Nephron progenitor cell (in vitro differentiated cells): Measurements from ENCODE around the gene MYDGF.

Experiments
- DNase-seq: peaks from one replicate; pipeline ENCODE4 v3.0.0; 2021
- H3K27ac Mint-ChIP-seq: 2 replicates; pipeline ENCODE4 v1.8.0; 2021; ENCODE audit warnings: mild to moderate bottlenecking, moderate library complexity, mixed read lengths
- H3K27me3 Mint-ChIP-seq: 2 replicates; pipeline ENCODE4 v1.8.0; 2021; ENCODE audit warnings: mild to moderate bottlenecking, low read depth, mixed read lengths; ENCODE audit not compliant: poor library complexity
- H3K36me3 Mint-ChIP-seq: 2 replicates; pipeline ENCODE4 v1.8.0; 2021; ENCODE audit warnings: low read depth, mixed read lengths
- H3K4me1 Mint-ChIP-seq: 2 replicates; pipeline ENCODE4 v1.8.0; 2021; ENCODE audit warnings: mixed read lengths
- H3K4me3 Mint-ChIP-seq: 2 replicates; pipeline ENCODE4 v1.8.0; 2021; ENCODE audit warnings: mild to moderate bottlenecking, moderate library complexity, mixed read lengths
- H3K9me3 Mint-ChIP-seq: 2 replicates; pipeline ENCODE4 v1.8.0; 2021; ENCODE audit warnings: mild to moderate bottlenecking, moderate library complexity, mixed read lengths
- TF ChIP-seq, protein P1 (sequence below): fragments of 200-600 bp; sonication (generic); IDR thresholded peaks from 2 replicates; pipeline ENCODE4 v1.5.0; 2021; ENCODE audit warnings: antibody characterized with exemption

The MYDGF gene

DNA sequence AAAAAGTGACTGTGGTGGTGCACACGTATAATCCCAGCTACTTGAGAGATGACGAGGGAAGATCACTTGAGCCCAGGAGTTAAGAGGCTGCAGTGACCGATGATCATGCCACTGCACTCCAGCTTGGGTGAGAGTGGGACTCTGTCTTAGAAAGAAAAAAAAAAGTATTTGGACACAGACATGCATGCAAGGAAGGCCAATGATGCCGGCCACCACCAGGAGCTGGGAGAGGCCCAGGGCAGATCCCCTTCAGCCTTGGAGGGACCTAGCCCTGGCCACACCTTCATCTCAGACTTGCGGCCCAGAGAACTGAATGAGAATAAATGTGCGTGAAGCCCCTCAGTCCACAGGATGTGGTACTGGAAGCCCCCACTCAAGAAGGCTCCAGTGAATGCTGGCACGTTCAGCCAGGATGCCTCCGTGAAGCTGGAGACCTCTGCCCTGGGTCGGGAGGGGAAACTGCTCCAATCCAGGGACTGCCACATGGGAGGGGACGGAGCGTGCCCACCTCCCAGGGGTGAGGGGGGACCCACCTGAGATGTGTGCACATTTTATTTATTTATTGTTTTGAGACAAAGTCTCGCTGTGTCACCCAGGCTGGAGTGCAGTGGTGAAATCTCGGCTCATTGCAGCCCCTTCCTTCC is 16.2 kb downstream of the MYDGF start:
- Mint-ChIP-seq H3K27ac (no peak overlapping the region), H3K27me3 (peaks cover 3% of the 10 kb centered on the region), H3K4me1 (peaks cover 5% of the 10 kb centered on the region), H3K9me3 (no peaks in the 10 kb centered on the region), H3K4me3 (no peak overlapping the region), H3K36me3 (peaks cover 18% of the 10 kb centered on the region)
- no peak for DNase-seq
- TF ChIP-seq, protein P1, sequence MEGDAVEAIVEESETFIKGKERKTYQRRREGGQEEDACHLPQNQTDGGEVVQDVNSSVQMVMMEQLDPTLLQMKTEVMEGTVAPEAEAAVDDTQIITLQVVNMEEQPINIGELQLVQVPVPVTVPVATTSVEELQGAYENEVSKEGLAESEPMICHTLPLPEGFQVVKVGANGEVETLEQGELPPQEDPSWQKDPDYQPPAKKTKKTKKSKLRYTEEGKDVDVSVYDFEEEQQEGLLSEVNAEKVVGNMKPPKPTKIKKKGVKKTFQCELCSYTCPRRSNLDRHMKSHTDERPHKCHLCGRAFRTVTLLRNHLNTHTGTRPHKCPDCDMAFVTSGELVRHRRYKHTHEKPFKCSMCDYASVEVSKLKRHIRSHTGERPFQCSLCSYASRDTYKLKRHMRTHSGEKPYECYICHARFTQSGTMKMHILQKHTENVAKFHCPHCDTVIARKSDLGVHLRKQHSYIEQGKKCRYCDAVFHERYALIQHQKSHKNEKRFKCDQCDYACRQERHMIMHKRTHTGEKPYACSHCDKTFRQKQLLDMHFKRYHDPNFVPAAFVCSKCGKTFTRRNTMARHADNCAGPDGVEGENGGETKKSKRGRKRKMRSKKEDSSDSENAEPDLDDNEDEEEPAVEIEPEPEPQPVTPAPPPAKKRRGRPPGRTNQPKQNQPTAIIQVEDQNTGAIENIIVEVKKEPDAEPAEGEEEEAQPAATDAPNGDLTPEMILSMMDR, result no peak

GRCh38 chr19:4652075-4652474 is 18.1 kb downstream of the MYDGF start:
- H3K27me3 Mint-ChIP-seq, result peaks cover 6% of the 10 kb centered on the region
- H3K27ac Mint-ChIP-seq, result no peak overlapping the region
- H3K9me3 Mint-ChIP-seq, result no peaks in the 10 kb centered on the region
- H3K4me1 Mint-ChIP-seq, result peaks cover 5% of the 10 kb centered on the region
- H3K4me3 Mint-ChIP-seq, result no peak overlapping the region
- TF ChIP-seq, protein P1, result no peak
- peaks cover 12% of the 10 kb centered on the region for H3K36me3 Mint-ChIP-seq
- no peak for DNase-seq

GRCh38 chr19:4650159-4650558 is 20.0 kb downstream of the MYDGF start:
- no peaks in the 10 kb centered on the region for H3K9me3 Mint-ChIP-seq
- TF ChIP-seq, protein P1, result no peak
- no peak overlapping the region for H3K4me3 Mint-ChIP-seq
- peaks cover 10% of the 10 kb centered on the region for H3K27me3 Mint-ChIP-seq
- DNase-seq, result no peak
- H3K36me3 Mint-ChIP-seq, result peaks cover 9% of the 10 kb centered on the region
- H3K4me1 Mint-ChIP-seq, result peaks cover 5% of the 10 kb centered on the region
- H3K27ac Mint-ChIP-seq, result no peak overlapping the region

- Mint-ChIP-seq H3K36me3 (peaks cover 2% of the 10 kb centered on the region), H3K9me3 (no peaks in the 10 kb centered on the region), H3K4me1 (peaks cover 3% of the 10 kb centered on the region), H3K4me3 (no peak overlapping the region), H3K27ac (no peak overlapping the region), H3K27me3 (peaks cover 8% of the 10 kb centered on the region)
- TF ChIP-seq, protein P1, result no peak
- DNase-seq, result no peak
Measured at GRCh38 chr19:4649392-4650047, 20.6 kb downstream of the MYDGF start.

- Mint-ChIP-seq H3K4me3 (no peak overlapping the region), H3K36me3 (no peaks in the 10 kb centered on the region), H3K9me3 (no peaks in the 10 kb centered on the region), H3K27me3 (peaks cover 8% of the 10 kb centered on the region), H3K4me1 (no peaks in the 10 kb centered on the region), H3K27ac (no peak overlapping the region)
- TF ChIP-seq, protein P1, result no peak
- DNase-seq, result no peak
Measured at GRCh38 chr19:4647676-4648644, 22.2 kb downstream of the MYDGF start.
